Measurements from ENCODE around the gene BIVM. TPM values are rescaled to one million over a fixed set of nuclear protein-coding genes. Genes with fewer than 3 reads are reported as not detected.

BIVM gene
- total and polyA plus RNA-seq, 8 donors, result 8.2 to 14.1 (median 11.2) TPM

GRCh38 chr13:102872531-102872930 is 73.6 kb downstream of the BIVM start:
- intact Hi-C loops (cut with DNase I), result no loop called here
- H3K4me3 ChIP-seq, result no peak overlapping the region
- no peaks in the 10 kb centered on the region for H3K27me3 ChIP-seq
- ATAC-seq (no peak), DNase-seq (no peak), FAIRE-seq (no peak)
- no peak for TF ChIP-seq CTCF (IDR thresholded peaks at IDR 0.05)
- WGBS, 2 donors, result 78 to 83% methylated on average over 1 of the region's 1 CpG
- no peaks in the 10 kb centered on the region for H3K4me1 ChIP-seq
- no peak overlapping the region for H3K27ac ChIP-seq
- H3K36me3 ChIP-seq, result peaks cover 0 to 57% (median 18%) of the 10 kb centered on the region in 3 donors
- no peaks in the 10 kb centered on the region for H3K9me3 ChIP-seq

- H3K36me3 ChIP-seq, result peaks cover 0 to 52% (median 16%) of the 10 kb centered on the region in 3 donors
- no peaks in the 10 kb centered on the region for H3K9me3 ChIP-seq
- FAIRE-seq (no peak), ATAC-seq (no peak), DNase-seq (no peak)
- no peak for TF ChIP-seq CTCF (IDR thresholded peaks at IDR 0.05)
- intact Hi-C loops (cut with DNase I), result no loop called here
- WGBS, 2 donors, result 51 to 53% methylated on average over 3 of the region's 3 CpGs
- H3K27me3 ChIP-seq, result no peaks in the 10 kb centered on the region
- H3K27ac ChIP-seq, result no peak overlapping the region
- no peaks in the 10 kb centered on the region for H3K4me1 ChIP-seq
- H3K4me3 ChIP-seq, result no peak overlapping the region
Observed at GRCh38 chr13:102873653-102874052, 74.7 kb downstream of the BIVM start.

GRCh38 chr13:102875256-102875655 is 76.3 kb downstream of the BIVM start:
- FAIRE-seq (no peak), ATAC-seq (no peak), DNase-seq (no peak)
- no peak overlapping the region for H3K4me3 ChIP-seq
- H3K27me3 ChIP-seq, result no peaks in the 10 kb centered on the region
- peaks cover 0 to 52% (median 16%) of the 10 kb centered on the region in 3 donors for H3K36me3 ChIP-seq
- no peaks in the 10 kb centered on the region for H3K9me3 ChIP-seq
- H3K27ac ChIP-seq, result no peak overlapping the region
- no peak for TF ChIP-seq CTCF (IDR thresholded peaks at IDR 0.05)
- H3K4me1 ChIP-seq, result no peaks in the 10 kb centered on the region
- 85 to 88% methylated on average over 4 of the region's 4 CpGs for WGBS, 2 donors
- intact Hi-C loops (cut with DNase I), result no loop called here

- H3K4me3 ChIP-seq, result no peak overlapping the region
- no peaks in the 10 kb centered on the region for H3K4me1 ChIP-seq
- no peaks in the 10 kb centered on the region for H3K27me3 ChIP-seq
- H3K9me3 ChIP-seq, result no peaks in the 10 kb centered on the region
- TF ChIP-seq CTCF (IDR thresholded peaks at IDR 0.05), result no peak
- H3K27ac ChIP-seq, result no peak overlapping the region
- DNase-seq (no peak), FAIRE-seq (no peak), ATAC-seq (peak in 1 of 4 donors; percentile 40)
- H3K36me3 ChIP-seq, result peaks cover 0 to 47% (median 16%) of the 10 kb centered on the region in 3 donors
- intact Hi-C loops (cut with DNase I), result no loop called here
- WGBS, 2 donors, result 92 to 97% methylated on average over 1 of the region's 1 CpG
Observed at GRCh38 chr13:102877303-102877702, 78.4 kb downstream of the BIVM start.

GRCh38 chr13:102878481-102878880 is 79.6 kb downstream of the BIVM start:
- ATAC-seq (no peak), DNase-seq (no peak), FAIRE-seq (no peak)
- Histone ChIP-seq H3K36me3 (peaks cover 0 to 35% (median 16%) of the 10 kb centered on the region in 3 donors), H3K27ac (no peak overlapping the region), H3K27me3 (no peaks in the 10 kb centered on the region), H3K4me1 (no peaks in the 10 kb centered on the region), H3K9me3 (no peaks in the 10 kb centered on the region), H3K4me3 (no peak overlapping the region)
- 90 to 91% methylated on average over 5 of the region's 5 CpGs for WGBS, 2 donors
- no peak for TF ChIP-seq CTCF (IDR thresholded peaks at IDR 0.05)
- intact Hi-C loops (cut with DNase I), result no loop called here
